Measurements from ENCODE around the gene ECHS1. TPM values are rescaled to one million over a fixed set of nuclear protein-coding genes. Genes with fewer than 3 reads are reported as not detected.

ECHS1 gene
- total RNA-seq, 1 donor from 2014 or later, result 188 TPM

DNA sequence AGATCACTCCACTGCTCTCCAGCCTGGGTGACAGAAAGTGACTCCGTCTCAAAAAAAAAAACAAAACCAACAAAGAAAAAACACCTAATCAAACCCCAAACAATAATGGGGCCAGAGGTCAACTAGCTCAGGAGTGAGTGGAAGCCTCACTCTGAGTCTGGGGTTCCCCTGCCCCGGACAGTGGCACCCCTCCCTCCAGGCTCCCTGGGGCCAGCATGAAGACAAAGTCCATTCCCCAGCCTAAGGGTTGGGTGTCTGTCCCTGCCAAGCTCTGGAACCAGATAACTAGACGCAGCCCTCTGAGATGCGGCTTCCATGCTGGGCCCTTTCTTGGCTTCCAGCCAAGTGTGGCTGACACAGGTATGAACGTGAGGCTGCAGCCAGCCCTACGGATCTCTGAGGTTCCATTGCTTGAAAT, 13.6 kb downstream of the ECHS1 start:
- DNase-seq (ENCODE audit: low spot score), result no peak

GRCh38 chr10:133358925-133359310, 14.2 kb downstream of the ECHS1 start:
- DNase-seq (ENCODE audit: low spot score), result no peak

GRCh38 chr10:133358162-133358924, 14.8 kb downstream of the ECHS1 start:
- no peak for DNase-seq (ENCODE audit: low spot score)

DNA sequence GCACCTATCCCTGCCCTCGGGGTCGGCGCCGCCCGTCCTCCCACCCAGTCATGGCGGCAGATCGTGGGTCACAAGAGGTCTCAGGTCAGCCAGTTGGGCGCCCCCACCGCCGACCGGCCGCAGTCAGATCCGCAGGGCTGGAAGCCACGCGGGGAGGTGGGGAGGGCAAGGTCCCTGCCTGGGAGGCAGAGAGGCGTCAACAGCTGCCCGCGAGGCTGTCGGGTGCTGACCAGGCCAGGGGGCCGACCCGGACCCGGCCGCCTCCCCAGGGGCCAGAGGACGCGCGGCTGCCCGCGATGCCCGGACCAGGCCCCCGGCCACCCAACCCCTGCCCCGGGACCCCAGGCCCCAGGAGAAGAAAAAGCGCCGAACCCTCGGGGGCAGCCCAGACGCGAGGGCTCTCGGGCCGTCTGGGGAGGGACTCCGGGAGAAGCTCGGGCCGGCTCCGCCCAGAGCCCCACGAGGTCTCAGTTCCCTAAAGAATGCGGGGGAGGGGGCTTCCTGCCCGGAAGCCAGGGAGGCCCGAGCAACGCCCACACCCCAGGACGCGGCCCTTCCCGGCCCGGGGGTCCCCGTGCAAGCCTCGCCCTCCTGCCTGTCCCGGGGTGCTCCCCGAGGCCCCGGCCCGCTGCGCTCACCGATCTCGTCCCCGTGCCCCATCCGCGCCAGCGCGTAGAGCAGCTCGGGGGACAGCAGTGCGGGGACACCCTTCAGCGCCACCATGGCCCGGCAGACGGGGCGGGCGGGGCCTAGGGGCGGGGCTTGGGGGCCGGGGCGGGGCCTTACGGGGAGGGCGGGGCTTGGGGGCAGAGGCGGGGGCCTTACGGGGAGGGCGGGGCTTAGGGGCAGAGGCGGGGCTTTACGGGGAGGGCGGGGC, 15.6 kb downstream of the ECHS1 start, which contains the start of gene FUOM:
Gene FUOM, minus strand, starts transcription at position 735 of the 877 bp plus-strand sequence. Its CDS starts 12 bp downstream, at position 723.
- no peak for DNase-seq (ENCODE audit: low spot score)

- DNase-seq (ENCODE audit: low spot score), result no peak
These were observed 16.4 kb downstream of the ECHS1 start for GRCh38 chr10:133356549-133357284.

- DNase-seq (ENCODE audit: low spot score), result no peak
These were observed 17.2 kb downstream of the ECHS1 start for GRCh38 chr10:133355991-133356390.

- no peak for DNase-seq (ENCODE audit: low spot score)
These were observed 17.9 kb downstream of the ECHS1 start for GRCh38 chr10:133355266-133355665.

DNA sequence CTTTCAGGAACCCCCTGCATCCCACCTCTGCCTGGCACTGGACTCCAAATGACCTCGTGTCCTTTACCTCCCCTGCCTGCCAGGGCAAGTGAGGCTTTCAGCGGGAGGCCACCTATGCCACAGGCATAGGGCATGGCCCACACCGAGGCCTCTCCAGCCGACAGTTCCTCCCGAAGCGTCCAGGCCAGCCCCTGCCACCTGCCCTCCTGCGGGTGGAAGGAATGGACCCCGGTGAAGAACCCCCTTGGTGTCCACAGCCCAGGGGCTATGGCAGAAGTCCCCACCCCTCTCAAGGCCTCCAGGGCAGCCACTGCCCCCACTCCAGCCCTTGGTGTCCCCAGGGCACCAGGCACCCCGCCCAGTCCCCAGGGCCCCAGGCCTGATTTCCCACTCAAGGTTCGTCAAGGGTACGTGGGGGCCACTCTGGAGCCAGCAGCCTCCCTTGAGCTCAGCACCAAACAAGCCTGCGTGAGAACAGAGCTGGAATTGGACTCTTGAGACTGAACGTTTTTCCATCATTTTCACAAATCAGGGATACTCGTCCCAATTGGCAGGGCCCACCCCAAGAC, 18.4 kb downstream of the ECHS1 start:
- no peak for DNase-seq (ENCODE audit: low spot score)

DNA sequence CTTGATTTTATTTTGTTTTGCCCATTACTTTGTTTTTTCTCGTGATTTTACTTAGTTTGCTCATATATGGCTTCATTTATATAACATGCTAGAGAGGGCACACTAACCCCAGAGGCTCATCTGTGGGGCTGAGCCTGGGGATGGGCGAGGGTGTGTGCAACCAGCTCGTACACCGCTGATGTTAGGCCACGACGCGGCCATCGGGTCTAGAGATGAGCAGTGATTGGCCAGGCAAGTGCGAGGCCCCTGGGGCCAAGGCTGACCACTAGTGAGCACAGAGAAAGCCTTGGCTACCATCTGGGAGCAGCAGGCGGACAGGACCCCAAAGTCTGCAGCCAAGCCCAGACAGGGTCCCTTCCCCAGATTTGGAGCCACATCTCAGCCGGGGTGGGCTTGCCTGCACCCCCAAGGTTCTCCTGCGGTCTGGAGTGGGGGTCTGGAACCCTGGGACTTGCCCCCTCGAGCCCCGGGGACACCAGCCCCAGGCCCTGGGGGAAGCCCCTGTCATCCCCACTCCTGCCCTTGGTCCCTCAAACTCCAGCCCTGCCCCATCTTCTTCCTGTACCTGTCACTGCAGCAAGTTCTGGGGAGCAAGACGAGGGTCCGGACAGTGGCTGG, 19.1 kb downstream of the ECHS1 start:
- DNase-seq (ENCODE audit: low spot score), result no peak

DNA sequence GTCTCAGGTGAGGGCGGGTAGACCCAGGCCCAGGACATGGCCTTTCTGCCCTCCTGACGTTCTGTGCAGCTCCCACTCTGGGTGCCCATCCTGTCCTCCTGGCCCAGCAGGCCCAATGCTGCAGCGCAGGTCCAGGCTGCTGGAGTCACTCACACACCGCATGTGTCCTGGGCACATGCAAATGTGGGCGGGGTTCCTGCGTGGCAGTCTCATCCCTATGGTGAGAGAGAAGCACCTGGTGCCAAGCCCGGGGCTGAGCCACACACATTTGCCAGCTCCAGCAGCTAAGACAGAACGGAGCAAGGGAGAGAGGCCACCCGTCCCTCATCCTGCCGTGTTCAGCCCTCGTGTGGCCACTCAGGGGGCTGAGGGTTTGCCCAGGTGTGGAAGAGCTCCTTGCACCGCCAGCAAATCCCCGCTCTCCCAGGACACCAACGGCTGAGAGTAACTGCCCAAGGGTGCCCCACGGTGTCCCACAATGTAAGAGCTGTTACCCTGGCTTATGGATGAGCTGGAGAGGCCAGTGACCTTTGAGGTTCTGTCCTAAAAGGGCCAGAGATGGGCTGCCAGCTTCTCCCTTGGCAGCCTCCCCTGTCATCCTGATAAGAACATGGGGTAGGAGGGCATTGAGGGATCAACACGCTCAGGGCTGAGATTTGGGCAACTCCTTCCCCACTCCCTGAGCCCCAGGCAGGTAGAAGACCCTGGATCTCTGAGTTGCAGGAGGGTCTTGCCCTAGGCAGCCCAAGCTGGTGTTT, 19.8 kb downstream of the ECHS1 start:
- DNase-seq (ENCODE audit: low spot score), result no peak

GRCh38 chr10:133351408-133352318, 21.5 kb downstream of the ECHS1 start:
- DNase-seq (ENCODE audit: low spot score), result no peak

DNA sequence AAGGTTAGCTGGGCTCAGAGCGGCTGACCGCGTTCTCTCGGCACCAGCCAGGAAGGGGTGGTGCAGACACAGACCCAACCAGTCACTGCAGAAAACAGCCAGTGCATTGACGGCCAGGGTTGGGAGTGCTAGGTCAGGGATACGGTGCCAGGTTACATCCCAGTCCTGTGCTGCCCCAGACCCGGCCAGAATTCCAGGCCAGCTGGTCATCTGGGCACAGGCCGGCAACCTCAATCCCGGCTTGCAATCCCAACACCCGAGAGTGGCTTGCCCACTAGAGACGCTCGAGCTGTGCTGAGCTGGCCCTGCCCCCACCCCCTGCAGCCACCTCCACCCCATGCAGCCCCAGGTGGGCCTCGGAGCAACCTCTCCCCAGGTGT, 22.2 kb downstream of the ECHS1 start:
- no peak for DNase-seq (ENCODE audit: low spot score)

DNA sequence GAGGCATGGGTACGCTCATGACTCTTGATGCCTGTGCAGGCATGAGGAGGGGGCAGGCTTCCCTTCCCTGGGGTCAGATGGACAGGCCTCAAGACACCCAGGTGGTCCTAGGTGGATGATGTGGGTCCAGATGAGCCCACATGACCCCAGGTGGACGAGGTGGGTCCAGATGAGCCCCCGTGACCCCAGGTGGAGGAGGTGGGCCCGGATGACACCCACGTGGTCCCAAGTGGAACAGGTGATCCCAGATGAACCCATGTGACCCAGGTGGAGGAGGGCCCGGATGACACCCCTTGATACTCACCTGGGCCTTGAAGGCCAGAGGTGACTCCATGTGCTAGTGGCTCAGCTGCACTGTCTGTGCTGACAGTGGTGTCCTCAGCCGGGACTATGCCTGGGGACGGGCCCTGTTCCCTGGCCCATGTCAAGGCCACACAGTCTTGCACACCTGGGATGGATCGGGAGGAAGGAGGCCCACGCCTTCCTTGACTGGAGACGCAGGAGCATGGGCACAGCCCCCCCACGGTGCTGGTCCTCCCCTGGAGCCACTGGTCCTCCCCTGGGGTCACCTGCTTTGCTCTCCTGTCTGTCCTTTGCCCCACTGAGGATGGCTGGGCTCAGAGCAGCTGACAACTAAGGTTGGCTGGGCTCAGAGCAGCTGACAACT, 22.7 kb downstream of the ECHS1 start:
- DNase-seq (ENCODE audit: low spot score), result no peak

GRCh38 chr10:133349577-133350011, 23.6 kb downstream of the ECHS1 start:
- no peak for DNase-seq (ENCODE audit: low spot score)

DNA sequence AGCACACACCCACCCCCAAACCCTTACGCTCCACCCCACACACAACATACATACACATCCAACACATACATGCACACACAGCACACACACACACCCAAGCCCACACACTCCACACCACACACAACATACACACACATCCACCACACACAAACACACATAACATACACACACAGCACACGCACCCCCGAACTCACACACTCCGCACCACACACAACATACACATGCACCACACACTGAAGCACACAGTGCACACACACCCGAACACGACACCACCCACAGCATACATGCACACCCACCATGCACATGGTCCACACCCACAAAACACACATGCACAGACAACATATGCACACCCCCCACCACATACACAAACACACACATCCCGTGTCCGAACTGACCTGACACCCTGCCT, 24.0 kb downstream of the ECHS1 start:
- no peak for DNase-seq (ENCODE audit: low spot score)

DNA sequence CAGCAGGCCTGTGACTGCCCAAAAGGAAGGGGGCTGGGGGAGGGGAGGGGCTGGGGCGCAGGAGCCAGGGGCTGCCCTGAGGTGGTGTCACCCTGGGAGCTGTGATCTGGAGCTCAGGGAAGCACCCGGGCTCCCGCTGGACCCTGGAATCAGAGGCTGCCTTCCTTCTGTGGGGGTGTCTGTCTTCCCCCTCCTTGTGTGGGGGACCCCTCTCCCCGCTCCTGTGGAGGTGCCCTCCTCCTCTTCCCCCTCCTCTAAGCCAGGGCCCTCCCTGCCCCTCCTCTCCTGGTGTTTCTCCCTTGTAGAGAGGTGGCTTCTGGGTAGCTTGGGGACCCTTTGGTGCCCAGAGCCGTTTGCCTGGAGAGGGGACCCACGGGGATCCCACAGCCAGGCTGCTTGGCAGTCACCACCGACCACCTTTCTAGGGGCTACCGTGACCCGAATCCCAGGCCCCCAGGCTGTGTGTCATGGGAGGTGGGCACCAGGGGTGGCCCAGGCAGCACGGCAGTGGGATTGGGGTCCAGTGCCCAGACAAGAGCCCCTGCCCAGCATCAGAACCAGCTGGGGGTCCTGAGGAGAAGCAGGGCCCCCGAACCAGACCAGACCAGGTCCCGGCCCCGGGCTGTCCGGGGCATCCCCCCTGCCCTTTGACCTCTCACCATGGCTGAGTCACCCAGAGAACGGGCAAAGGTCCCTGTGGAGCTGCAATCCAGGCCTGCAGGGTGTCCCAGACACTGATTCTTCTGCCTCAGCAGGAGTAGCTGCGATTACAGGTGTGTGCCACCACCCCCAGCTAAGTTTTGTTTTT, 25.2 kb downstream of the ECHS1 start:
- no peak for DNase-seq (ENCODE audit: low spot score)

DNA sequence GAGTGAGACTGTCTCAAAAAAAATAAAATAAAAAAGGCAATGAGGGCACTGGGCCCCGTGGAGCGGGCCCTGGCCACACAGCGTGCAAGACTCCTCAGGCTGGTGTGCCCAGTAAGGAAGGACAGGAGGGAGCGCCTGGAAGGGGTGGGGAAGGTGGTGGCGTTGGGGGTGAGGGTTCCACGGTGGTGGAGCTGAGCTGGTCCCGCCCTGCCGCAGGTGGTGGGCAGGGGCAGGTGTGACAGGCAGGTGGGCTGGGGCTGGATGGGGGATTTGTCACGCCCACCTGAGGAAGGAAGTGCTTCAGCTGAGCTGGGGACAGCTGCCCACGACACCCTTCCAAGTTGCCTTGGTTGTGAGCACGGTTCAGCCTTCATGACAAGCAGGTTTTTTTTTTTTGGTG, 26.7 kb downstream of the ECHS1 start:
- no peak for DNase-seq (ENCODE audit: low spot score)

DNA sequence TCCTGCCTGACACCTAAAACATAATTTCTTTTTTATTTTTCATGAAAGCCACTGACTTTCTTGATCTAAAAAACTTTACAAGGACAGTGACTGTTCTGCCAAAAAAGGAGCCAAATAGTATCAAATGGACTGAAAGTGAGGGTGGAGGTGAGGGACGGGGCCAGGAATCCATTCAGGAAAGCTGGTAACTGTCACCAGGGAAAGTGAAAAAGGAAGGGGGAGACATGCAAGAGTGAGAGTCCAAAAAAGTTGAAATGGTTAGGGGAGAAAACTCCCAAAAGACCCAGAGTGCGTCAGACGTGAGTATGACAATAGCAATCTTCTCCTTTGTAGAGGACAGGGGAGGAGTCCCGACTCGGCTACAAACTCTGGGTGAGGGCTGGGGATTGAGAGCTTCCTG, 28.9 kb downstream of the ECHS1 start:
- DNase-seq (ENCODE audit: low spot score), result no peak

All from mesenteric fat pad (tissue), 1 donor.